HepG2 (cell line): ENCODE data around the gene OSGIN1. TPM values are rescaled to one million over a fixed set of nuclear protein-coding genes. Genes with fewer than 3 reads are reported as not detected.
A peak's percentile ranks its signal among the peaks of the same experiment; 100 is the strongest.

Experiments
- DPF2 ChIP-seq: sonication (generic); formaldehyde crosslinking; IDR thresholded peaks from 2 replicates; pipeline ENCODE4 v1.4.0; 2020; ENCODE audit warnings: mild to moderate bottlenecking, low read depth, missing genetic modification reagents, borderline replicate concordance
- ELF1 ChIP-seq: sonication (generic); formaldehyde crosslinking; IDR thresholded peaks from 2 replicates; pipeline ENCODE4 v1.4.0; 2020; ENCODE audit warnings: missing genetic modification reagents
- FOXA1 ChIP-seq, 2 experiments: fragments of 450-650 bp in 1 of 2; sonication (generic) in 1 of 2; formaldehyde crosslinking in 1 of 2; IDR thresholded peaks; 2 replicates each; pipeline versions ENCODE4 v1.4.0 to v1.6.1; 2016 to 2020; ENCODE audit warnings: missing genetic modification reagents in 1 of 2
- GATAD2A ChIP-seq: IDR thresholded peaks from 2 replicates; pipeline ENCODE4 v1.6.1; 2016
- GFI1 ChIP-seq: sonication (generic); formaldehyde crosslinking; IDR thresholded peaks from 2 replicates; pipeline ENCODE4 v1.5.0; 2020; ENCODE audit warnings: missing genetic modification reagents, mild to moderate bottlenecking, borderline replicate concordance
- HOXA9 ChIP-seq: sonication (generic); formaldehyde crosslinking; IDR thresholded peaks from 2 replicates; pipeline ENCODE4 v1.8.1; 2022; ENCODE audit warnings: missing genetic modification reagents, mild to moderate bottlenecking, moderate library complexity, borderline replicate concordance
- KLF11 ChIP-seq: IDR thresholded peaks from 2 replicates; pipeline ENCODE4 v1.6.1; 2016; ENCODE audit warnings: missing compliant biosample characterization
- RAD51 ChIP-seq: fragments of 450-650 bp; IDR thresholded peaks from 2 replicates; pipeline ENCODE4 v1.6.1; 2016; ENCODE audit warnings: borderline replicate concordance
- STAT5B ChIP-seq: sonication (generic); formaldehyde crosslinking; IDR thresholded peaks from 2 replicates; pipeline ENCODE4 v1.4.0; 2020; ENCODE audit warnings: missing genetic modification reagents
- TFDP1 ChIP-seq: IDR thresholded peaks from 2 replicates; pipeline ENCODE4 v1.6.1; 2016; ENCODE audit warnings: missing compliant biosample characterization, missing genetic modification reagents, borderline replicate concordance
- ZBTB33 ChIP-seq: sonication (generic); formaldehyde crosslinking; IDR thresholded peaks from 2 replicates; pipeline ENCODE4 v1.4.0; 2020; ENCODE audit warnings: missing genetic modification reagents
- ZBTB7B ChIP-seq: sonication (generic); formaldehyde crosslinking; IDR thresholded peaks from 2 replicates; pipeline ENCODE4 v1.4.0; 2020; ENCODE audit warnings: missing genetic modification reagents
- ZFAT ChIP-seq: sonication (generic); formaldehyde crosslinking; conservative IDR thresholded peaks from 2 replicates; pipeline ENCODE4 v1.8.1; 2023; ENCODE audit warnings: missing genetic modification reagents, inconsistent platforms
- ZKSCAN5 ChIP-seq: sonication (generic); formaldehyde crosslinking; IDR thresholded peaks from 2 replicates; pipeline ENCODE4 v1.5.1; 2020; ENCODE audit warnings: mild to moderate bottlenecking, missing genetic modification reagents
- ZNF10 ChIP-seq: sonication (generic); formaldehyde crosslinking; IDR thresholded peaks from 2 replicates; pipeline ENCODE4 v1.4.0; 2020; ENCODE audit warnings: mild to moderate bottlenecking, low read depth, missing genetic modification reagents, borderline replicate concordance
- ZNF274 ChIP-seq: sonication (generic); formaldehyde crosslinking; IDR thresholded peaks from 2 replicates; pipeline ENCODE4 v1.5.1; 2020; ENCODE audit warnings: mild to moderate bottlenecking, missing genetic modification reagents
- ZNF296 ChIP-seq: sonication (generic); formaldehyde crosslinking; conservative IDR thresholded peaks from 2 replicates; pipeline ENCODE4 v1.5.0; 2020; ENCODE audit warnings: mild to moderate bottlenecking, missing genetic modification reagents
- ZNF451 ChIP-seq: sonication (generic); formaldehyde crosslinking; IDR thresholded peaks from 2 replicates; pipeline ENCODE4 v1.5.0; 2020; ENCODE audit warnings: mild to moderate bottlenecking, missing genetic modification reagents
- ZNF543 ChIP-seq: sonication (generic); formaldehyde crosslinking; IDR thresholded peaks from 2 replicates; pipeline ENCODE4 v1.4.0; 2020; ENCODE audit warnings: mild to moderate bottlenecking, missing genetic modification reagents
- ZNF7 ChIP-seq: IDR thresholded peaks from 2 replicates; pipeline ENCODE4 v1.6.1; 2016; ENCODE audit warnings: missing biosample characterization, missing genetic modification reagents
- ZNF703 ChIP-seq: sonication (generic); formaldehyde crosslinking; IDR thresholded peaks from 2 replicates; pipeline ENCODE4 v1.5.1; 2020; ENCODE audit warnings: missing genetic modification reagents, mild to moderate bottlenecking, moderate library complexity, borderline replicate concordance
- ZNF883 ChIP-seq: sonication (generic); formaldehyde crosslinking; IDR thresholded peaks from 2 replicates; pipeline ENCODE4 v1.5.1; 2020; ENCODE audit warnings: mild to moderate bottlenecking, missing genetic modification reagents; ENCODE audit errors: not compliant biosample characterization
- polyA plus RNA-seq, 8 experiments: library from polyadenylated mRNA; depleted of rRNA in 3 of 8; stranded (reverse) in 7 of 8; unstranded in 1 of 8; fragments of >200 nt; fragmentation: Illumina TruSeq in 4 of 8; extraction: Trizol in 4 of 8; gene quantifications; 2 replicates each; pipeline versions ENCODE4 v1.2.1 to v1.2.3, GENCODE V29; 2011 to 2016; ENCODE audit warnings: low read depth in 4 of 8, missing spikeins in 1 of 8, mixed read lengths in 1 of 8; ENCODE audit not compliant: insufficient read depth in 1 of 8
- total RNA-seq, 5 experiments: library from RNA; depleted of rRNA; stranded (reverse); fragments of >200 nt; fragmentation: Illumina TruSeq; extraction: Trizol; gene quantifications; 2 replicates each; pipeline ENCODE4 v1.2.3, GENCODE V29; 2016; ENCODE audit warnings: low read depth in 1 of 5
- TF ChIP-seq, protein P1 (sequence below): conservative IDR thresholded peaks from 2 replicates; pipeline ENCODE4 v1.6.1; 2018; ENCODE audit warnings: missing genetic modification reagents
- TF ChIP-seq, protein P2 (sequence below): sonication (generic); formaldehyde crosslinking; IDR thresholded peaks from 2 replicates; pipeline ENCODE4 v1.4.0; 2020; ENCODE audit warnings: missing genetic modification reagents

Gene OSGIN1
- total and polyA plus RNA-seq, 2 of the 13 experiments (the other 11 are each of a cell fraction or from before 2014, with no cell fraction given), result 20.5 to 27.1 TPM

DNA sequence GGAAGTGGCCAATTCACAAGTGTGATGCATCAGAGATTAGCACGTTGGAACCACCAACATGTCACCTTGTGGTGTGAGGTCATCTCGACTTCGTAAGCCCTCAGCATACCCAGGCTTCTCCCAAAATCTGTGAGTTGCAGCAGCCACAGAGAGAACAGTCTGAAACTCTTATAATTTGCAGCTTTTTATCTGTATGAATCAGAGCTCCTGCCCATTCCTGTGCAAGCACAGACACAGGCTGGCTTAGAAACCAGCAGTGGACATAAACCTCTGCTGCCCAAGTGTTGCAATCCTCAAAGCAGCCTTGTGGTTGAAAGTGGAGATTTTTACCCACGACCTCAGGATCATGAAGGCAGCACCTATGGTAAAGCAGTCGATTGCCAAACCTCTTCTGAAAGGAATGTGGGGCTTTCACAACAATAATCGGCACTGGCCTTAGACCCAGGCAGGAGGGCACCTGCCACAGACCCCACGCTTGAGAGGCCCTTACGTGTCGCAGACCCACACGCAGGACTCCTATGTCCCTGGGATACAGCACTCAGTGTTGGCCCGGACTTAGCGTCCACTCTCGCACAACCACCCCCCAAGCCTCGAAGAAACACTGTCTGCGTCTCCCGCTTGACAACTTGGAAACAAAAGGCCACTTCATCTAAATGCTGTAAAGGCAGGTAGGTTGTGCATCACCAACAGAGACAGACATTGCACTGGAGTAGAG is 24.5 kb upstream of the OSGIN1 start (continued):
- TF ChIP-seq ZBTB33 (CRISPR knock-in tag), result no peak
- no peak for TF ChIP-seq ZKSCAN5 (CRISPR knock-in tag)
- no peak for TF ChIP-seq FOXA1 (IDR thresholded peaks at IDR 0.05)
- no peak for TF ChIP-seq FOXA1 (CRISPR knock-in tag; IDR thresholded peaks at IDR 0.05)
- TF ChIP-seq ZNF451 (CRISPR knock-in tag), result no peak
- TF ChIP-seq ZNF703 (CRISPR knock-in tag), result no peak
- TF ChIP-seq ZBTB7B (CRISPR knock-in tag), result no peak
- no peak for TF ChIP-seq STAT5B
- peak; percentile 47 for TF ChIP-seq GATAD2A (CRISPR knock-in tag)
- no peak for TF ChIP-seq KLF11 (CRISPR knock-in tag)
- TF ChIP-seq ZNF883 (CRISPR knock-in tag), result no peak
- peak; percentile 35; the same call in 1 of the 2 replicates for TF ChIP-seq ZNF543 (CRISPR knock-in tag)
- TF ChIP-seq, protein P1, sequence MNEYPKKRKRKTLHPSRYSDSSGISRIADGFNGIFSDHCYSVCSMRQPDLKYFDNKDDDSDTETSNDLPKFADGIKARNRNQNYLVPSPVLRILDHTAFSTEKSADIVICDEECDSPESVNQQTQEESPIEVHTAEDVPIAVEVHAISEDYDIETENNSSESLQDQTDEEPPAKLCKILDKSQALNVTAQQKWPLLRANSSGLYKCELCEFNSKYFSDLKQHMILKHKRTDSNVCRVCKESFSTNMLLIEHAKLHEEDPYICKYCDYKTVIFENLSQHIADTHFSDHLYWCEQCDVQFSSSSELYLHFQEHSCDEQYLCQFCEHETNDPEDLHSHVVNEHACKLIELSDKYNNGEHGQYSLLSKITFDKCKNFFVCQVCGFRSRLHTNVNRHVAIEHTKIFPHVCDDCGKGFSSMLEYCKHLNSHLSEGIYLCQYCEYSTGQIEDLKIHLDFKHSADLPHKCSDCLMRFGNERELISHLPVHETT (CRISPR knock-in tag), result no peak
- no peak for TF ChIP-seq ZNF7 (CRISPR knock-in tag)
- no peak for TF ChIP-seq ZFAT (CRISPR knock-in tag)
- no peak for TF ChIP-seq ZNF296
- no peak for TF ChIP-seq ZNF10 (CRISPR knock-in tag)
- TF ChIP-seq RAD51, result no peak
- no peak for TF ChIP-seq GFI1
- no peak for TF ChIP-seq HOXA9 (CRISPR knock-in tag)
- TF ChIP-seq, protein P2, sequence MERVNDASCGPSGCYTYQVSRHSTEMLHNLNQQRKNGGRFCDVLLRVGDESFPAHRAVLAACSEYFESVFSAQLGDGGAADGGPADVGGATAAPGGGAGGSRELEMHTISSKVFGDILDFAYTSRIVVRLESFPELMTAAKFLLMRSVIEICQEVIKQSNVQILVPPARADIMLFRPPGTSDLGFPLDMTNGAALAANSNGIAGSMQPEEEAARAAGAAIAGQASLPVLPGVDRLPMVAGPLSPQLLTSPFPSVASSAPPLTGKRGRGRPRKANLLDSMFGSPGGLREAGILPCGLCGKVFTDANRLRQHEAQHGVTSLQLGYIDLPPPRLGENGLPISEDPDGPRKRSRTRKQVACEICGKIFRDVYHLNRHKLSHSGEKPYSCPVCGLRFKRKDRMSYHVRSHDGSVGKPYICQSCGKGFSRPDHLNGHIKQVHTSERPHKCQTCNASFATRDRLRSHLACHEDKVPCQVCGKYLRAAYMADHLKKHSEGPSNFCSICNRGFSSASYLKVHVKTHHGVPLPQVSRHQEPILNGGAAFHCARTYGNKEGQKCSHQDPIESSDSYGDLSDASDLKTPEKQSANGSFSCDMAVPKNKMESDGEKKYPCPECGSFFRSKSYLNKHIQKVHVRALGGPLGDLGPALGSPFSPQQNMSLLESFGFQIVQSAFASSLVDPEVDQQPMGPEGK (CRISPR knock-in tag), result 0 out of 2 replicates have a peak, but pooled peaks have one; percentile 17
- TF ChIP-seq ZNF274 (CRISPR knock-in tag), result peak; percentile 32; the same call in 1 of the 2 replicates
- TF ChIP-seq DPF2 (CRISPR knock-in tag), result 0 out of 2 replicates have a peak, but pooled peaks have one; percentile 4
- TF ChIP-seq TFDP1 (CRISPR knock-in tag), result no peak
- no peak for TF ChIP-seq ELF1
